Astrocyte of the spinal cord (primary cell): Measurements from ENCODE around the gene NLRP6.
"Not testable (repeated sequence)": the region's sequence is repeated elsewhere in the genome, so short reads cannot be mapped to it uniquely, and the experiment has no call there.

Experiments used
- DNase-seq: peaks from one replicate; pipeline ENCODE4 v3.0.0; 2011; ENCODE audit warnings: low read depth, low spot score
- H3K4me3 ChIP-seq: 2 replicates; pipeline ENCODE4 v1.5.1; 2011; ENCODE audit warnings: low read depth, mild to moderate bottlenecking, low read length, moderate library complexity
- in situ Hi-C: cut with HindIII; loops from 2 replicates; pipeline ENCODE4 v1.10.0; 2017; ENCODE audit warnings: low sequenced_read_pairs
- TF ChIP-seq, protein P1 (sequence below): IDR thresholded peaks from 2 replicates; pipeline ENCODE4 v1.5.1; 2012; ENCODE audit warnings: low read depth, mild to moderate bottlenecking, low read length, inconsistent platforms

The NLRP6 gene

DNA sequence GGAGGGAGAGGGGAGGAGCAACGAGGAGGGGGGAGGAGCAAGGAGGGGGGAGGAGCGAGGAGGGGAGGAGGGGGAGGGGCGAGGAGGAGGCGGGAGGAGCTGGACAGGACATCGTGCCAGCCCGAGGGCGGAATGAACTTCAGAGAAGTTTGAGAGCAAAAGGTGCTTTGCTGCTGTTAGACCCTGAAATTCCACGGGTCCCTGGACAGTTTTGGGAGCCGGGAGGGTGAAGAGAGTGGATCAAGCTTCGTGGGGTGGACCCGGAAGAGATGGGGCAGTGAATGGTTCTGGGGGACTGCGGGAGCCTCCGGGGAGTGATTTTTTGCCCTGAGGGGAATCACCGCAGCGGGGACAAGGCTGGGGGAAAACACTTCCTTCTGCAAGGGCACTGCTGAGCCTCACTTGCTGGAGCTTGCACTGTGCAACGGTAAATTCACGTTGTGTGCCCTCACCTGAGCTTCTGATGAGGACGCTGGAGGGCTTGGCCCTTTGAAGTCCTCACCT, 10.7 kb upstream of the NLRP6 start:
- TF ChIP-seq, protein P1, sequence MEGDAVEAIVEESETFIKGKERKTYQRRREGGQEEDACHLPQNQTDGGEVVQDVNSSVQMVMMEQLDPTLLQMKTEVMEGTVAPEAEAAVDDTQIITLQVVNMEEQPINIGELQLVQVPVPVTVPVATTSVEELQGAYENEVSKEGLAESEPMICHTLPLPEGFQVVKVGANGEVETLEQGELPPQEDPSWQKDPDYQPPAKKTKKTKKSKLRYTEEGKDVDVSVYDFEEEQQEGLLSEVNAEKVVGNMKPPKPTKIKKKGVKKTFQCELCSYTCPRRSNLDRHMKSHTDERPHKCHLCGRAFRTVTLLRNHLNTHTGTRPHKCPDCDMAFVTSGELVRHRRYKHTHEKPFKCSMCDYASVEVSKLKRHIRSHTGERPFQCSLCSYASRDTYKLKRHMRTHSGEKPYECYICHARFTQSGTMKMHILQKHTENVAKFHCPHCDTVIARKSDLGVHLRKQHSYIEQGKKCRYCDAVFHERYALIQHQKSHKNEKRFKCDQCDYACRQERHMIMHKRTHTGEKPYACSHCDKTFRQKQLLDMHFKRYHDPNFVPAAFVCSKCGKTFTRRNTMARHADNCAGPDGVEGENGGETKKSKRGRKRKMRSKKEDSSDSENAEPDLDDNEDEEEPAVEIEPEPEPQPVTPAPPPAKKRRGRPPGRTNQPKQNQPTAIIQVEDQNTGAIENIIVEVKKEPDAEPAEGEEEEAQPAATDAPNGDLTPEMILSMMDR, result no peak
- no peak overlapping the region for H3K4me3 ChIP-seq
- in situ Hi-C loops, result no loop called here
- DNase-seq, result no peak

DNA sequence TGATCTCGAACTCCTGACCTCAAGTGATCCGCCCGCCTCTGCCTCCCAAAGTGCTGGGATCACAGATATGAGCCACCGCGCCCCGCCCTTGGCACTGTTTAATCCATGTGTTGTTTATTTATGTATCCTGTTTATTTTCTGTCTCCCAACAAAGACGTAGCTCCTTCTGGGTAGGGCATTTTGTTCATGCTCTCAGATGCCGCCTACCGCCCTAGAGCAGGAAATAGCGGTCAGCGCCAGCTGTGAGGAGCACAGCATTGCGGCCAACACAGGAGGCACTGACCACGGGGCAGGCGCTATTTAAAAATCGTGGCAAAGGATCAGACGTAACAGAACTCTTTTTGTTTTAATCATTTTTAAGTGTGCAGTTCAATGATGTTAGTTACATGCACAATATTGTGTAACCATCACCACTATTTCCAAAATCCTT, 9.5 kb upstream of the NLRP6 start:
- H3K4me3 ChIP-seq, in situ Hi-C loops: not testable (repeated sequence)
- peak; percentile 19 for DNase-seq
- TF ChIP-seq, protein P1, result peak; percentile 2

DNA sequence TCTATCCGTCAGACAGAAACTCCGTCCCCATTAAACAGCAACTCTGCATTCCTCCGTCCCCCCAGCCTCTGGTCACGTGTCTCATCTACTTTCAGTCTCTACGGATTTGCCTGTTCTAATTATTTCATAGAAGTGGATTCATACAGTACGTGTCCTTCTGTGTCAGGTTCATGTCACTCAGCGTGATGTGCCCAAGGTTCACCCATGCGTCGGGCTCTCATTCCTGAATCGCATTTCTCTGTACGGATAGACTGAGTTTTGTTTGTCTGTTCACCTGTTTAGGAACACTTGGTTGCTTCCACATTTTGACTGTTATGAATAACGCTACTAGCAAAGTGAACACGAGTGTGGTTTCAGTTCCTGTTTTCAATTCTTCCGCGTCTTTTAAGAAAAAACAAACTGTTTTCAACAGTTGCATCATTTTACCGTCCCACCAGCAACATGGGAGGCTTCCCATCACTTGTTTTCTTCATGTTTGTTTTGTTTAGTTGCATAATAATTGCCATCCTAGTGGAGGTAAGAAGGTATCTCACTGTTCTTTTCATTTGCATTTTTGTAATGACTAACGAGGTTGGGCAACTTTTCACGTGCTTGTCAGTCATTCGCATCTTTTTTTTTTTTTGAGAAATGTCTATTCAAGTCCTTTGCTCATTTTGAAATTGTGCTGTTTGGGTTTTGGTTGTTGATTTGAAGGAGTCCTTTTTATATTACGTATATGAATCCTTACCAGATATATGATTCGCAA, 8.9 kb upstream of the NLRP6 start:
- in situ Hi-C loops, result no loop called here
- TF ChIP-seq, protein P1, result no peak
- H3K4me3 ChIP-seq, result no peak overlapping the region
- DNase-seq, result no peak

DNA sequence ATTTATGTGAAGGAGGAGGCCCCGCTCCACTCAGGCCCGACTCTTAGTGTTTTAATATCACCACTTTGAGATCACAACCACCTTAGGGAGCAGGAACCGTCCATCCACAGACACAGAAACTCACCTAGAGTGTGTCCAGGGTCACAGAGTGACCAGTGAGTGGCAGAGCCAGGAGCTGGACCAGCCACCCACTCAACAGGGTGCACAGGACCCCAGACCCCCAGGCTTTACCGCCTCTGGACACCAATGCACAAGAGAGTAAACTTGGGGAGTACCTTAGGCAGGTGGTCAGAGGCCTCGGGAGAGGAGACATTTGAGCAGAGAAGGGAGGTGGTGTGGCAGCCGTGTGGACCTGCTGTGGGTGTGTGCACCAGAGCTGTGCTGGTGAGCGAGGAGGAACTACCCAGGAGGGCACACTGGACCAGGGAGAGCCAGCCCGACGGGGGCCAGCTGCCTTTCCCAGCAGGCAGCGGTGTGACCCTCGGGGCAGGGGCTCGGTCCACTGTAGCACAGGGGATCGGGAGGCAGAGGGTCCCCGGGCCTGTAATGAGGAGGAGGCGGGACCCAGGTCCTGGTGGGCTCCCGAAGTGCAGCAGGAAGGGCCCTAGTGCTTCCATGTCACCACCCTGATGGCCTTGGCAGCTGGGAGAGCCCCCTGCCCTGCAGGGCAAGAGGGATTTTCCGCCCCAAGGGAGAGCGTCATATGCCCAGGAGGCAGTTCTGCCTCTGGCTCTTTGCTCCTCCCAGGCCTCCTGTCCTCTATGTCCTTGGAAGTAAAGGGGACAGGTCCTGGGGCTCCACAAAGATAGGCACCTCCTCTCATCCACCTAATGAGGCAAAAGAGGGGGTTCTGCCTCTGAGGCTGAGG, 7.5 kb upstream of the NLRP6 start:
- DNase-seq, result no peak
- TF ChIP-seq, protein P1, result no peak
- no peak overlapping the region for H3K4me3 ChIP-seq
- in situ Hi-C loops, result no loop called here

DNA sequence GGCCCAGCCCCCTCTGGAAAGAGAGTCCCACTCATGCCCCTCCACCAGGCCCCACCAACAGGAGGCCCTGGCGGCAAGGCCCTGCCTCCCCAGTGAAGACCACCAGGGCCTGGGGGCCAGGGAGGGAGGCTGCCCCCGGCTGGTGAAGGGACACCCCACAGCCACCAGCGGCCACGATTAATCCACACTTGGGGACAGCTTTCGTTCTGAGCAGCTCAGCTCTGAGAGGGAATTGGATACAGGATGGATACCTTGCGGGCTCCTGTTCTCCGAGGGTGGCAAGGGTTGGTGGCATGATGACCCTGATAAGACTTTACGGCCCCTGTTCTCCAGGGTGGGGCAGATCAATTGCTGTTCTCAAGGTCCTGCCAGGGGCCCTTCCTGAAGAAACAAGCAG, 6.9 kb upstream of the NLRP6 start:
- no peak overlapping the region for H3K4me3 ChIP-seq
- no peak for DNase-seq
- TF ChIP-seq, protein P1, result no peak
- in situ Hi-C loops, result no loop called here

DNA sequence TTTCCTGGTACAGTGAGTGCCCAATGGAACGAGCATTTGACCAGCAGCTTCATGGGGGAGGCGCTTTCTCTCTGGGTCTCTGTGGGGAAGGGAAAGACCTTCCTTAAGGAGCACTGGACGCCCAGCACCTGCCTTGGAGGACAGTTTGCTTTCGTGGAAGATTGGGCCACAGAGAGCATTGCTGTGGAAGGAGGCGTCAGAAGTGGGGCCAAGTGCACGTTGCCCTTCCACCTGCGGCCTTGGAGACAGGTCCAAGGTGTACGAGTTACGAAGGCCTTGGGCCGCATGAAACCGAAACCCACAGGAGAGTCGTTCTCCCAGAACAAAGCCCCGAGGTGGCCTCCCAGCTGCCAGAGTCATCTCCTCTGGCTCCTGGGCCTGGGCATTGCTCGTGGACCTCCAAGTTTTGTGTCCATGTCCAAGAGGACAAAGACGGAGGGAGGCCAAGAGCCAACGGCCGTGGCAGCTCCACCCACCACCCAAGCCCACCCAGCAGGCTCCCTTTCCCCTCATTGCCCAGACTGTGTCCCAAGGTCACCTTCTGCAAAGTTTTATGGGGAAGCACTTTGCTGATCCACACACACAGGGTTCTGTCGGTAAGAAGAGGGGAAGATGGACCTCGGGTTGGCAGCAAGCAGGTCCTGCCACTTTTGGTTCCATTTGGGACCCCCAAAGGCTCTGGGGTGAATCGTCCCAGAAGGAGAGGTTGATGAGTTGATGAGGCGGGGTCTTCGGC, 5.8 kb upstream of the NLRP6 start:
- TF ChIP-seq, protein P1, result no peak
- DNase-seq, result no peak
- no peak overlapping the region for H3K4me3 ChIP-seq
- in situ Hi-C loops, result no loop called here
